A172 (cell line): ENCODE results near the gene PTPRD. TPM values are rescaled to one million over a fixed set of nuclear protein-coding genes. Genes with fewer than 3 reads are reported as not detected.
A peak's percentile ranks its signal among the peaks of the same experiment; 100 is the strongest.
"Not testable (repeated sequence)": the region's sequence is repeated elsewhere in the genome, so short reads cannot be mapped to it uniquely, and the experiment has no call there.

Experiments
- DNase-seq: peaks from one replicate; pipeline ENCODE4 v3.0.0-alpha.2; 2015; ENCODE audit warnings: low spot score
- total RNA-seq: library from RNA; depleted of rRNA; stranded (reverse); fragments of >200 nt; shearing (Covaris generic); gene quantifications from 2 replicates; pipeline ENCODE4 v1.2.3, GENCODE V29; 2014

Gene PTPRD
- total RNA-seq, 1 experiment from 2014 or later, result 0.71 TPM

GRCh38 chr9:9970514-9970913, 642.3 kb downstream of the PTPRD start:
- no peak for DNase-seq

GRCh38 chr9:9963841-9964240, 649.0 kb downstream of the PTPRD start:
- no peak for DNase-seq

GRCh38 chr9:9961934-9962333, 650.9 kb downstream of the PTPRD start:
- no peak for DNase-seq

GRCh38 chr9:9961487-9961886, 651.3 kb downstream of the PTPRD start:
- no peak for DNase-seq

GRCh38 chr9:9951556-9952160, 661.1 kb downstream of the PTPRD start:
- no peak for DNase-seq

GRCh38 chr9:9950813-9951212, 662.0 kb downstream of the PTPRD start:
- peak; percentile 27 for DNase-seq

GRCh38 chr9:9949978-9950377, 662.8 kb downstream of the PTPRD start:
- DNase-seq, result no peak

GRCh38 chr9:9949368-9949767, 663.4 kb downstream of the PTPRD start:
- DNase-seq, result no peak

- DNase-seq, result peak; percentile 22
Measured at GRCh38 chr9:9945966-9946365, 666.8 kb downstream of the PTPRD start.

- peak; percentile 52 for DNase-seq
Measured at GRCh38 chr9:9942764-9943424, 669.9 kb downstream of the PTPRD start.

GRCh38 chr9:9938432-9938831, 674.4 kb downstream of the PTPRD start:
- DNase-seq, result no peak

GRCh38 chr9:9931464-9931863, 681.3 kb downstream of the PTPRD start:
- not testable (repeated sequence) for DNase-seq

GRCh38 chr9:9924376-9924775, 688.4 kb downstream of the PTPRD start:
- DNase-seq, result no peak

GRCh38 chr9:9921805-9922204, 691.0 kb downstream of the PTPRD start:
- no peak for DNase-seq

GRCh38 chr9:9920425-9921060, 692.3 kb downstream of the PTPRD start:
- DNase-seq, result no peak

GRCh38 chr9:9919174-9919775, 693.5 kb downstream of the PTPRD start:
- DNase-seq, result no peak

- no peak for DNase-seq
Measured at GRCh38 chr9:9917400-9917799, 695.4 kb downstream of the PTPRD start.

- no peak for DNase-seq
Measured at GRCh38 chr9:9914174-9914573, 698.6 kb downstream of the PTPRD start.

GRCh38 chr9:9913276-9913832, 699.4 kb downstream of the PTPRD start:
- DNase-seq, result no peak

- DNase-seq, result peak; percentile 3
Measured at GRCh38 chr9:9912459-9912858, 700.3 kb downstream of the PTPRD start.

- DNase-seq, result no peak
Measured at GRCh38 chr9:9905736-9906135, 707.1 kb downstream of the PTPRD start.

GRCh38 chr9:9904041-9904440, 708.8 kb downstream of the PTPRD start:
- DNase-seq, result no peak

- DNase-seq, result no peak
Measured at GRCh38 chr9:9901624-9902023, 711.2 kb downstream of the PTPRD start.
